ENCODE results near the gene ENO2.

Gene ENO2

DNA sequence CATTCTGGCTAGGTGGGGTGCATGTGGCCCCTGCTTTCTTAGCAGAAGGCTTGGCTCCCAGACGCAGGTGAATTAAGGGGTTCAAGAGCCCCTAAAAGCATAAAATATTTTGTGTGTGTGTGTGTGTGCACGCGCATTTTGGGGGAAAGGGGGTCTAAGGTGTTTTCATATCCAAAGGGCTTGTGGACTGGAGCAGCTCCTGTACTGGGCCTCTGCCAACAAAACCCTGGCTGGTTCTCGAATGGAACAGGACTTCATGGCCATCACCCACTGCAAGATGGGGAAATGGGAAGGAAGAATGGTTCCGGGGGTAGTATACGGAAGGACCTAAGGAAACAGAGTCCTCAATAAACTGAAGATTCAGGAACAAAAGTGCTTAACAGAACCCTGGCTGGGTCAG, 9.5 kb downstream of the ENO2 start:
- Histone ChIP-seq H3K4me1 (ENCODE audit: insufficient read depth, low read length, severe bottlenecking) (peaks cover 15% of the 10 kb centered on the region), H3K9ac (ENCODE audit: low read length) (no peak overlapping the region), H3K9me2 (ENCODE audit: low read depth, low read length) (no peaks in the 10 kb centered on the region), H4K20me1 (ENCODE audit: insufficient read depth, low read length) (no peaks in the 10 kb centered on the region), H3K36me3 (ENCODE audit: insufficient read depth, low read length) (no peaks in the 10 kb centered on the region), H3K4me2 (ENCODE audit: low read length) (no peak overlapping the region), H3K79me2 (ENCODE audit: insufficient read depth, low read length) (no peaks in the 10 kb centered on the region), H3K27ac (ENCODE audit: low read depth, low read length, poor library complexity, severe bottlenecking) (no peak overlapping the region), H3K27me3 (ENCODE audit: insufficient read depth, low read length) (peaks cover 15% of the 10 kb centered on the region; the same call in 1 of the 2 replicates), H3K4me3 (ENCODE audit: low read depth, low read length, poor library complexity, severe bottlenecking) (no peak overlapping the region), H3K9me3 (ENCODE audit: low read length) (no peaks in the 10 kb centered on the region), H3F3A (ENCODE audit: insufficient read depth, low read length) (no peaks in the 10 kb centered on the region), H2AFZ (ENCODE audit: low read length) (no peak overlapping the region)
- no peak for TF ChIP-seq CTCF (IDR thresholded peaks at IDR 0.05; ENCODE audit: low read length)
- TF ChIP-seq EZH2 (IDR thresholded peaks at IDR 0.05; ENCODE audit: borderline replicate concordance, low read length) = no peak

- H3K79me2 ChIP-seq (ENCODE audit: insufficient read depth, low read length) = no peaks in the 10 kb centered on the region
- no peaks in the 10 kb centered on the region for H3F3A ChIP-seq (ENCODE audit: insufficient read depth, low read length)
- no peak overlapping the region for H3K4me3 ChIP-seq (ENCODE audit: low read depth, low read length, poor library complexity, severe bottlenecking)
- no peak overlapping the region for H3K27ac ChIP-seq (ENCODE audit: low read depth, low read length, poor library complexity, severe bottlenecking)
- no peak for TF ChIP-seq CTCF (IDR thresholded peaks at IDR 0.05; ENCODE audit: low read length)
- no peak for TF ChIP-seq EZH2 (IDR thresholded peaks at IDR 0.05; ENCODE audit: borderline replicate concordance, low read length)
- no peak overlapping the region for H3K4me2 ChIP-seq (ENCODE audit: low read length)
- H4K20me1 ChIP-seq (ENCODE audit: insufficient read depth, low read length) = no peaks in the 10 kb centered on the region
- H3K27me3 ChIP-seq (ENCODE audit: insufficient read depth, low read length) = peaks cover 15% of the 10 kb centered on the region; the same call in 1 of the 2 replicates
- H3K36me3 ChIP-seq (ENCODE audit: insufficient read depth, low read length) = no peaks in the 10 kb centered on the region
- H3K9me3 ChIP-seq (ENCODE audit: low read length) = no peaks in the 10 kb centered on the region
- H3K9me2 ChIP-seq (ENCODE audit: low read depth, low read length) = no peaks in the 10 kb centered on the region
- H2AFZ ChIP-seq (ENCODE audit: low read length) = no peak overlapping the region
- no peak overlapping the region for H3K9ac ChIP-seq (ENCODE audit: low read length)
- peaks cover 15% of the 10 kb centered on the region for H3K4me1 ChIP-seq (ENCODE audit: insufficient read depth, low read length, severe bottlenecking)
Measured at GRCh38 chr12:6925239-6925539, 10.8 kb downstream of the ENO2 start.

DNA sequence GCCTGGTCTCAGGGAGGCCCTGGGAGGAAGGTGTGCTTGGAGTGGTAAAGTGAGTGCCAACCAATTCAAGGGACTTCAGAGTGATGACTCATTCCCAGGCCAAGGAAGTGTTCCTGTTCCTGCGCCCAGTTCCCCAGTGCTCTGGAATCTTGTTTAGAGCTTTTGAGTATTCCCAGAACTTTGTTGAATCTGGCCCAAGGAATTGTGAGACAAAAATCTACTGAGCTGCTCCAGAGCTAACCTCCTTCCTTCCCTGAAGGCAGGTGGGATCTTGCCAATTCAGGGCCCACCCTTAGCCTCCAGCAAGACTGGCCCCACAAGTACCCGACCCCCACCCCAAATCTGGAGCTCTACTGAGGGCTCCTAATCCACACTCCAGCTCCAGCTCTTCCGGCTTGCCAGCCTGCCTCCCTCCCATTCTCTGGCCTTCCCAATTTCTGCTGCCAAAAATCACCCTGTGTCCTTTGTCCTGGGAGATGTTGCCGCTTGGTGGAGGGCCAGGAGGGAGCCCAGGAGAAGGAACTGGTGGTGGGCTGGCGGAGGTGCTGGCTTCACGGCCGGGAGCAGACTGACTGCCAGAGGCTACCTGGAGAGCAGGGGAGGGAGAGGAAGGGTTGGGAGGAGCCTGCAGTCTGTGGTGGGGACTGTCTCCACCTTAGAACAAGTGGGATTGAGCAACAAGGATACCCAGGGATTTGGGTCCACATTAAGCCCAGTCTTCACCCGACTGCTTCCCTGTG, 11.3 kb downstream of the ENO2 start:
- H3K4me2 ChIP-seq (ENCODE audit: low read length) = no peak overlapping the region
- no peaks in the 10 kb centered on the region for H4K20me1 ChIP-seq (ENCODE audit: insufficient read depth, low read length)
- peaks cover 15% of the 10 kb centered on the region for H3K4me1 ChIP-seq (ENCODE audit: insufficient read depth, low read length, severe bottlenecking)
- no peaks in the 10 kb centered on the region for H3K79me2 ChIP-seq (ENCODE audit: insufficient read depth, low read length)
- no peaks in the 10 kb centered on the region for H3K36me3 ChIP-seq (ENCODE audit: insufficient read depth, low read length)
- no peaks in the 10 kb centered on the region for H3K9me3 ChIP-seq (ENCODE audit: low read length)
- H3K4me3 ChIP-seq (ENCODE audit: low read depth, low read length, poor library complexity, severe bottlenecking) = no peak overlapping the region
- H3K9ac ChIP-seq (ENCODE audit: low read length) = no peak overlapping the region
- no peak overlapping the region for H2AFZ ChIP-seq (ENCODE audit: low read length)
- peaks cover 15% of the 10 kb centered on the region; the same call in 1 of the 2 replicates for H3K27me3 ChIP-seq (ENCODE audit: insufficient read depth, low read length)
- no peaks in the 10 kb centered on the region for H3F3A ChIP-seq (ENCODE audit: insufficient read depth, low read length)
- no peaks in the 10 kb centered on the region for H3K9me2 ChIP-seq (ENCODE audit: low read depth, low read length)
- H3K27ac ChIP-seq (ENCODE audit: low read depth, low read length, poor library complexity, severe bottlenecking) = no peak overlapping the region
- TF ChIP-seq EZH2 (IDR thresholded peaks at IDR 0.05; ENCODE audit: borderline replicate concordance, low read length) (no peak), CTCF (IDR thresholded peaks at IDR 0.05; ENCODE audit: low read length) (no peak)
